ENCODE measurements around the gene KRI1.

The KRI1 gene

GRCh38 chr19:10518444-10519361 is 47.1 kb downstream of the KRI1 start:
- no peak for DNase-seq (ENCODE audit: low read depth, low spot score)

- DNase-seq (ENCODE audit: low read depth, low spot score) = peak; percentile 23
These were observed 47.9 kb downstream of the KRI1 start for GRCh38 chr19:10517760-10518443.

DNA sequence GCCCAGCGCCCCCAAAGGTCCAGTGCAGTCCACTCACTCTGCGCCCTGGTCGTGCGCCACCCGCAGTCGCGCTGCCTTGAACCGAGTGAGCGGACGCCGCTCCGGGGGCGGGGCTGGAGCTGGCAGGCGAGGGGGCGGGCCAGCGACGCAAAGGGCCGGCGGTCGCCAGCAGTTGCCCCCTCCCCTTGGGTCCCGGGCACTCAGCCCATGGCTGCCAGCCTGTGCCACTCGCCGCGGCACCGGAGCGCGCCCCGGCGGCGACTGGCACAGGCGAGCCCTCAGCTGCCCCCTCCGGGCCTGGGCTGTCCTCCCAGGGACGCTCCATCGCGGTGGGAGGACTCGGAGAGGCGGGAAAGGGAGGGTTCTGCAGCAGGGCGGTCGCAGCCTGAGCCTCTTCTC is 48.5 kb downstream of the KRI1 start, which contains the start of gene S1PR5:
S1PR5 (minus strand) TSS at position 87 of the 399 bp plus-strand sequence. CDS start 2,436 bp downstream, outside the sequence.
- peak; percentile 18 for DNase-seq (ENCODE audit: low read depth, low spot score)

GRCh38 chr19:10516671-10517286 is 49.0 kb downstream of the KRI1 start:
- no peak for DNase-seq (ENCODE audit: low read depth, low spot score)

DNA sequence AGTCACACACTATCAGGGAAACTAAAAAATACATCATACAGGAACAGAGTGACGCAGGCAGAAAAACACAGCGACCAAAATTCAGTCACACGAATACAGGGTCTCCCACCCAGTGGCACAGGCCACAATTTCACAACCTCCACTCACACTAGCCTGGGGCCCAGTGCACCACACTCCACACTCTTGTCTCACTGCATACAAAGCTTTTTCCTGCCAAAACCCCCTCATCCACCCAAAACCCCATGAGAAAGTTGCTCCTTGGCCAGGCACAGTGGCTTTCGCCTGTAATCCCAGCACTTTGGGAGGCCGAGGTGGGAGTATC is 49.8 kb downstream of the KRI1 start:
- DNase-seq (ENCODE audit: low read depth, low spot score) = no peak

GRCh38 chr19:10514211-10515145 is 51.3 kb downstream of the KRI1 start:
- peak; percentile 43 for DNase-seq (ENCODE audit: low read depth, low spot score)

GRCh38 chr19:10513223-10513622 is 52.6 kb downstream of the KRI1 start:
- no peak for DNase-seq (ENCODE audit: low read depth, low spot score)

DNA sequence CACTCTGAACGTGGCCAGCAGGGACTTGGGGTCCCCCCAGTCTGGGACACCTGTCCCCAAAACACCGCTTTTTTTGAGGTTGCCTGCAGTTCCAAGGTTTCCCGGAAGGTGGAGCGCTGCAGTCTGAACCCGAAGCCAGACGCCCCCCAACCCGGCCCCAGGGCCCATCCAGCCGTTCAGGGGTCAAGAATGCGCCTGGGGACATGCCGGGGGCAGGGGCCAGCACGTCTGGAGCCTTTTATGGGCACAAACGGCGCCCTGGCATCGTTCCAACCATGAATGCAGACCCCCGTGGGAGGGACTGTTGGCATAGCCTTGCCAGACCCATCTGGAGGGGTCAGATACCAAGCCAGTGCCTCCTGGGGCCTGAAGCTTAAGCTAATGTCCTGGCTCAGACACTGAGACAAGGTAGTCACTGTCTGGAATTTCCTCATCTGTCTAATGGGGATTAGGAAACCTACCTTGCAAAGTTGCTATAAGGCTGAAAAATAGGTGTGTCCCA is 55.5 kb downstream of the KRI1 start:
- DNase-seq (ENCODE audit: low read depth, low spot score) = no peak

- no peak for DNase-seq (ENCODE audit: low read depth, low spot score)
These were observed 57.1 kb downstream of the KRI1 start for GRCh38 chr19:10508707-10509106.

- no peak for DNase-seq (ENCODE audit: low read depth, low spot score)
These were observed 57.8 kb downstream of the KRI1 start for GRCh38 chr19:10508036-10508435.

GRCh38 chr19:10505583-10506229 is 60.1 kb downstream of the KRI1 start:
- peak; percentile 69 for DNase-seq (ENCODE audit: low read depth, low spot score)
